Measurements from ENCODE around the gene FOXN3.

FOXN3 gene

DNA sequence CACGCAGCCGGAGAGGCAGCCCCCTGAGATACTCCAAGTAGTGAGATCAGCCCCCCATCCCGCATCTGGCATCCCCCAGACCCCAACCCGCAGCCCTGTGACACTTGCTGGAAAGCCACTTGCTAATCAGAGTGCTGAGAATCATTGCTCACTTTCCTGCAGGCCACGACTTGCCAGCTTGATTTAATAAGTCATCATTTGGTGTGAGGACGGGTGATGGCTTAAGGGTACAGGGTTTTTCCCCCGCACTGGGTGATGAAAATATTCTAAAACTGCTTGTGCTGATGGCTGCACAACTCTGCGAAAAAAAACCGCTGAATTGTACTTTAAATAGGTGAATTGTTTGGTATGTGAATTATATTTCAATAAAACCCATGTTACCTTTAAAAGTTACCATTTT lies 171.2 kb downstream of the FOXN3 start:
- DNase-seq = no peak

GRCh38 chr14:89244720-89245119 lies 172.3 kb downstream of the FOXN3 start:
- no peak for DNase-seq

- no peak for DNase-seq
These were observed 173.3 kb downstream of the FOXN3 start for GRCh38 chr14:89243741-89244140.

DNA sequence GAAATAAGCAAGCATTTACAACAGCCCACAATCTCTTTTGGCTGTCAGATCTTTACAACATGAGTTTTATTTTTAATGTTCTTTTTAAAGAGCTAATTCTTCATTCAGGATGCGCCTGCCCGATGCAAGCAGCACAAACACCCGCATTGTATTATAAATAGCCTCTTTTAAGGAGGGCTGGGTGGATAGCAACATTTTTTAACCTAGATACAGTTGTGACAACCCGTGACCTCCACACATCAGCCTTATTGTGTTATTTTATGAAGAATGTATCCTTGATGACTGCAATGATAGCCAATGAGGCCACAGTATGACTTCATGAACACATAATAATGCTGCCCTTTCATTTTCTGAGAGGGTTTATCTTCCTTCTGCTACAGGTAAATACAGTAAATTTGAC lies 173.7 kb downstream of the FOXN3 start:
- no peak for DNase-seq

DNA sequence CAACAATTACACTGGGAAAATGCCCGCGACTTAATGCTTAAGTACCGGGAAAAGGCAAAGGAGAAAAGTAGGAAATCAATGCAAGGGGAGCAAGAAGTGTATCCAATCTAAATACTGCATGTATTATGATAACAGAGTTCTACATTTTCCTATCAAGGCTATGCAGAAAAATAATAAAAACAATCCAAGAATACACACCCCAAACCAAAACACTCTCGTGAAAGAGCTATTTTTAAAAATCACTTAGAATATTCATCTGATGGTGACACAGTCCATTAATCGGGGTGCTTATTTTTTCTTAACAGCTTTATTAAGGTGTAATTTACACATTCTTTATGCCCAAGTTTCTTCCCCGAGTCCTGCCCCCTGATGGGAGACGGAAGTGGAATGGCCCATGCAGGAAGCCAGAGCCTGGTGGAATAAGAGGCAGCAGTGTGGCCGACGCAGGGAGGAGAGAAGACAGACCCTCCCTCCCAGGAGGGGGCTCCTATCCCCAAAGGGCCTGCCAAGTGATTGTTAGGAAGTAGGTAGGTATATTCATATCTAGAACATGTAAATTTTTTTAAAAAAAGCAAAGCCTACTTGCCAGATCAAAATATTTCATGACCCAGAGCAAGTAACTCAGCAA lies 174.3 kb downstream of the FOXN3 start:
- DNase-seq = no peak

GRCh38 chr14:89241934-89242651 lies 174.9 kb downstream of the FOXN3 start:
- no peak for DNase-seq

DNA sequence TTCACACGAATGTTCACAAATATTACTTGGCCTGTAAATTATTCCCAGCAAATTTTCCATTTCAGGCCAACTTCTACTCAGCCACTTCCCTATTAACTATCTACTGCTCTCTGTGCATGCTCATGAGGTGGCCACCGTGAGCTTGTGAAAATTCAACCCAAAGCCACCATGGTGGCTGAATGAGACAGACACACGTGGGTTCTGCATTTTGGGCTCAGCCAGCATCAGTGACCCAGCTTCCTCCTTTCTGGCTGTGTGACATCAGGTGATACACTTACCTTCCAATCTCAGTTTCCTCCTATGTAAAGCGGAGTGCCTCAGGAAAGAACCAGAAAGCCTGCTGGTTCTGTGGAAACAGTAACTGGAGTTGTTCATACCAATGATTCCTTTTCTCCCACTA lies 175.8 kb downstream of the FOXN3 start:
- DNase-seq = no peak

DNA sequence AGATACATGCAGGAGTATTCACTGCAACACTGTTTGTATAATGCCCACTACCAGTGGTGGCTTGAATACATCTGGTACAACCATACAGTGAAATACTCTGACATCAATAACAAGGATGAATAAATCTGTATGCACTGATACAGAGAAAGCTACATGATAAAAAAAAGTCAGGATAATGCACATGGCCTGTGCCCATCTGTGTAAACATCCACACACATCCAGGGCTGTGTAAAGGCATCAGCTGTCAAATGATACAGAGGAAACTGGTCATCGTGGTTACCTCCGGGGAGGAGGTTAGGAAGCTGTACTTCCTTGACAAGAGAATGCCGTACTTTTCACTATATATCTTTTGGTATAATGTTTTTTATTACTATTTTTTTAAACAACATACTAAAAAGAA lies 176.6 kb downstream of the FOXN3 start:
- no peak for DNase-seq

GRCh38 chr14:89239023-89239422 lies 178.0 kb downstream of the FOXN3 start:
- DNase-seq = no peak

DNA sequence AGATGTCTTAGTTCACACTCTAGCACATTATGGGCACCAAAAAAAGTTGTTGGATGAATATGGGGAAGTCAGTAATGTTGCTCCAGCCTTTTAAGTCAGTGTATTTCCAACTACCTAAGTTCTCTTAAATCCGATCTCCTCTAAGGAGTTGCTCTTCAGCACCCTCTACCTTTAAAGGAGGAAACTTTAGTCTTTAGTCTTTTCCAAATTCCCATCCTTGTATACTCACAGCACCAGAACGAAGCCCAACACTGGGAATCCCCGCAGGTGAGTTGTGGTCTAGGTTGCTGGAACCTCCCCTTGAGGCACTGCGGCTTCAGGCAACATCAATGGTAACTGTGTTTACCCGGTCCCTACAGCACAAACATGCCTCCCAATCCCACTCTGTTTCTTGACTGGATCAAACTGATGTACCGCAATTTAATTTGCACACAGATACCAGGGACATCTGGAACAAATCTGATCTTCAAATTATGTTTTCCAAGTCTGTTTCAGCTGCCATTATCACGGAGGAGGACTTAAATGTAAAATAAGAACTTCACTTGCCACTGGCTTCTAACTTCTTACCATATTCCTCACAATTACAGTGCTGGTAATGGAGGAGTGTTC lies 179.0 kb downstream of the FOXN3 start:
- no peak for DNase-seq

GRCh38 chr14:89236851-89237250 lies 180.2 kb downstream of the FOXN3 start:
- no peak for DNase-seq

DNA sequence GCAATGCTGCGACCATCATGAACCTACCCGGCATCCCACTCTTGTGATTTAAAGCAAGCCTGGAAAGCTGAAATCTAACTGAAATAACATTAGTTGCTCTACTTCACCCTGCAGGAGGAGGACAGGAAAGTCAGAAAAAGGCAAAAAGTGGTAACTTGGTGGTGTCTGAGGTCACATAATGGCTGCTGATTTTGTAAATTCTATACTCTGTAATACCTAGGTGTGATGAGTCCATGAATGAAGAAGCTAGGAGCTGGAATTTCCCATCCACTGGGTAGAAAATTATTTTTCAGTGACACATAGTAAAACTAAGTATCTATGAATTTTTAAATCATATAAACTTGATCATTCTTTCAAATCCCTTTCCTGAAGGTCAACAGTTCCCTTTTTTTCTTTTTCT lies 183.8 kb downstream of the FOXN3 start:
- no peak for DNase-seq

GRCh38 chr14:89232265-89233070 lies 184.6 kb downstream of the FOXN3 start:
- DNase-seq = no peak

DNA sequence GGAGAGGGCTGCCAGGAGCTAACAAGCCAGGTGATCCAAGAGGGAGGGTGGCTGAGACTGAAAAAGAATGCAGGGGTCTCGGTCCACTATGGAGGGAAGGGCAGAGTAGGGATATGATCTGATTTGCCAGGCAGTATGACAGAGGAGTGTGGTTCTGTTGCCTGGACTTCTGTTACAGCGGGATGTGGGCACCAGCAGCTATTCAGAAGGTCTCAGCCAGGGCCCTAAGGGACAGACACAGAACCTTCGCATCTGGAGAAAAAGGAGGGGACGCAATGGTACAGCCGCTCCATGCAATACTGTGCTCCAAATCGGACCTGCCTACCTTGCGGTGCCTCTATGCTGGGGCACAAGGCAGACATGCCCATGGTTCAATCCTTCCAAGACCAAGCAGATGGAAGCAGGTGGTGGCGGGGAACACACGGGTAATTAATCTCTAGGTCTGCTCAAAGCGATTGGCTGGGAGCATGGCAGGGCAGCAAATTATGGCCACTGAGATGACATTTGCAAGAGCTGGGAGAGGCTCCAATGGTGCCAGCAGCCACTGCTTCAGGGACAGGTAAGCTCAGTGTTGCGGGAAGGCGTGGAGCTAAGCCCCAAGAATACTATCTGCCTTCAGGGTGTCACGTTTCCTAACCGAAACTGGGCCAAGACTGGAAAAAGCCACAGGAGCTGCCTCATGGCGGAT lies 185.5 kb downstream of the FOXN3 start:
- no peak for DNase-seq

- no peak for DNase-seq
These were observed 188.0 kb downstream of the FOXN3 start for GRCh38 chr14:89228921-89229639.

GRCh38 chr14:89227496-89227836 lies 189.6 kb downstream of the FOXN3 start:
- no peak for DNase-seq

DNA sequence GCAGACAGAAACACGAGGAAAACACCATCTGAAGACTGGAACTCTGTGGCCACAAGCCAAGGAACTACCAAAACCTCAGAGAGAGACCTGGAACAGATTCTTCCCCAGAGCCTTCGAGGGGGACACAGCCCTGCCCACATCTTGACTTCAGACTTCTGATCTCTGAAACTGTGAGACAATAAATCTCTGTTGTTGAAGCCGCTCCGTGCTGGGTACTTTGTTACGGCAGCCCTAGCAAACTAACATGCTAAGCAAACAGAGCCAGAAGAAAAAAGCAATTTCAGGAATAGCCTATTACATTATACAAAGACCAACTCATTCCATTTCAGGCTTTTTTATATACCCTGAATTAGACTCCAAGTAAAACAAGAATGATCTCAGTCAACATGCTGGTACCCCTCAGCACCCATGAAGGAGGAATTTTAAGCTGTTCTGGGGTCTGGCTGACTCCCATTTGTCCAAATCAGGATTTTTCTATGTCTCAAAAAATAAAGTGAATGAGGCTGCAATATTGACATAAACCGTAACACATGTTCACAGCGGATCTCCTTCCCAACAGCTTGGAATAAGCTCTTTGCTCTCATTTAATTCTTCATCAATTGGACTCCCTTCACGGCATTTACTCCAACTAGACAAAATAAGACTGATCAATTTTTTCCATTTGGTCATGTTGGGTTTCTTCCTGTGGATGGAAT lies 190.1 kb downstream of the FOXN3 start:
- no peak for DNase-seq

- no peak for DNase-seq
These were observed 191.4 kb downstream of the FOXN3 start for GRCh38 chr14:89225607-89226006.

GRCh38 chr14:89221109-89221810 lies 195.8 kb downstream of the FOXN3 start:
- DNase-seq = peak; percentile 93

- no peak for DNase-seq
These were observed 198.0 kb downstream of the FOXN3 start for GRCh38 chr14:89219051-89219450.

- DNase-seq = no peak
These were observed 199.1 kb downstream of the FOXN3 start for GRCh38 chr14:89217891-89218290.
